H1 (cell line): ENCODE data around the gene SRSF1. TPM values are rescaled to one million over a fixed set of nuclear protein-coding genes. Genes with fewer than 3 reads are reported as not detected.

Experiments
- CTCF ChIA-PET: fragments of 300-600 bp; sonication (Branson Sonifier 250); formaldehyde crosslinking; loops from one replicate; lab custom pipeline; 2021; ENCODE audit not compliant: partially characterized antibody; lab: Charles Lee
- POLR2A ChIA-PET: fragments of 300-600 bp; sonication (Branson Sonifier 250); formaldehyde crosslinking; loops from one replicate; lab custom pipeline; 2021; ENCODE audit warnings: inconsistent platforms; ENCODE audit not compliant: partially characterized antibody; lab: Charles Lee
- DNase-seq, 2 experiments: peaks; one replicate each; pipeline versions ENCODE4 v3.0.0 to v3.0.0-alpha.2; 2010 to 2022; ENCODE audit warnings: low spot score in 2 of 2, low read depth in 1 of 2, mixed read lengths in 1 of 2
- FAIRE-seq: peaks from 2 replicates; lab custom pipeline; 2011; peaks lifted over from hg19 to GRCh38; lab: Jason Lieb, UNC
- H2AFZ ChIP-seq: 2 replicates; pipeline ENCODE4 v1.8.1; 2012; ENCODE audit warnings: low read length, inconsistent platforms
- H2AK5ac ChIP-seq: 2 replicates; pipeline ENCODE4 v1.6.1; 2013; ENCODE audit warnings: low read depth, low read length
- H2BK120ac ChIP-seq: replicated peaks from 2 replicates; pipeline ENCODE3; 2013; ENCODE audit warnings: low read depth, low read length, inconsistent platforms
- H2BK12ac ChIP-seq: 2 replicates; pipeline ENCODE4 v1.6.1; 2013; ENCODE audit warnings: low read depth, low read length
- H2BK15ac ChIP-seq: 2 replicates; pipeline ENCODE4 v1.6.1; 2013; ENCODE audit warnings: low read length
- H2BK20ac ChIP-seq: 2 replicates; pipeline ENCODE4 v1.6.1; 2013; ENCODE audit warnings: low read length
- H2BK5ac ChIP-seq: 2 replicates; pipeline ENCODE4 v1.6.1; 2013; ENCODE audit warnings: low read depth, low read length
- H3K14ac ChIP-seq: 2 replicates; pipeline ENCODE4 v1.6.1; 2013; ENCODE audit warnings: inconsistent platforms; ENCODE audit not compliant: insufficient read length
- H3K18ac ChIP-seq: 2 replicates; pipeline ENCODE4 v1.6.1; 2013; ENCODE audit warnings: low read length; ENCODE audit errors: extremely low read depth
- H3K23ac ChIP-seq: 2 replicates; pipeline ENCODE4 v1.6.1; 2013; ENCODE audit warnings: inconsistent platforms; ENCODE audit not compliant: insufficient read length
- H3K23me2 ChIP-seq: 2 replicates; pipeline ENCODE4 v1.6.1; 2013; ENCODE audit warnings: low read depth, low read length
- H3K27ac ChIP-seq: 2 replicates; pipeline ENCODE4 v1.6.1; 2011; ENCODE audit warnings: low read depth, low read length, inconsistent platforms
- H3K27me3 ChIP-seq, 4 experiments: replicated peaks in 1 of 4; 1 replicate in 1 of 4; 2 replicates in 3 of 4; pipeline versions ENCODE4 v1.6.1 to v1.8.1; 2011 to 2013; ENCODE audit warnings: low read length in 3 of 4, mild to moderate bottlenecking in 3 of 4, inconsistent platforms in 2 of 4, mixed read lengths in 2 of 4, moderate library complexity in 1 of 4; ENCODE audit not compliant: control insufficient read depth in 3 of 4, insufficient read depth in 3 of 4; ENCODE audit errors: extremely low read depth in 1 of 4
- H3K36me3 ChIP-seq, 4 experiments: 2 replicates each; pipeline versions ENCODE4 v1.6.1 to v1.8.1; 2011 to 2013; ENCODE audit warnings: mild to moderate bottlenecking in 4 of 4, low read length in 3 of 4, moderate library complexity in 2 of 4, control low read depth in 1 of 4, inconsistent platforms in 1 of 4; ENCODE audit not compliant: insufficient read depth in 4 of 4, control insufficient read depth in 2 of 4
- H3K4ac ChIP-seq: replicated peaks from 2 replicates; pipeline ENCODE3; 2013; ENCODE audit warnings: low read length, low read depth, mixed read lengths, inconsistent platforms; ENCODE audit not compliant: insufficient read length
- H3K4me1 ChIP-seq, 4 experiments: replicated peaks in 1 of 4; 1 replicate in 1 of 4; 2 replicates in 3 of 4; pipeline versions ENCODE4 v1.6.1 to v1.8.1; 2011 to 2013; ENCODE audit warnings: low read length in 3 of 4, inconsistent platforms in 2 of 4, mixed read lengths in 1 of 4; ENCODE audit not compliant: insufficient read depth in 4 of 4, control insufficient read depth in 3 of 4
- H3K4me2 ChIP-seq, 2 experiments: 2 replicates each; pipeline versions ENCODE4 v1.6.1 to v1.8.1; 2011 to 2013; ENCODE audit warnings: low read depth in 2 of 2, low read length in 2 of 2, control low read depth in 1 of 2, inconsistent platforms in 1 of 2, mild to moderate bottlenecking in 1 of 2; ENCODE audit not compliant: insufficient read depth in 1 of 2
- H3K4me3 ChIP-seq, 4 experiments: fragments of 200-600, 300-600 bp in 1 of 4; sonication (generic), shearing (Covaris generic), sonication (Bioruptor Twin) in 1 of 4; 2 replicates each; pipeline versions ENCODE4 v1.5.1 to v1.8.1; 2011 to 2016; ENCODE audit warnings: low read length in 4 of 4, low read depth in 3 of 4, control low read depth in 2 of 4, inconsistent platforms in 2 of 4, mild to moderate bottlenecking in 2 of 4, mixed read lengths in 1 of 4, moderate library complexity in 1 of 4; ENCODE audit not compliant: insufficient read depth in 2 of 4; ENCODE audit errors: extremely low read depth in 1 of 4
- H3K56ac ChIP-seq: replicated peaks from 2 replicates; pipeline ENCODE3; 2013; ENCODE audit warnings: low read depth, mild to moderate bottlenecking, mixed read lengths, low read length, inconsistent platforms; ENCODE audit not compliant: insufficient read length
- H3K79me1 ChIP-seq: 2 replicates; pipeline ENCODE4 v1.6.1; 2013; ENCODE audit warnings: low read depth, low read length, control low read depth
- H3K79me2 ChIP-seq, 2 experiments: 2 replicates each; pipeline versions ENCODE4 v1.6.1 to v1.8.1; 2012 to 2013; ENCODE audit warnings: low read length in 2 of 2, mild to moderate bottlenecking in 2 of 2, inconsistent platforms in 1 of 2; ENCODE audit not compliant: insufficient read depth in 2 of 2, control insufficient read depth in 1 of 2
- H3K9ac ChIP-seq, 4 experiments: replicated peaks in 1 of 4; 1 replicate in 1 of 4; 2 replicates in 3 of 4; pipeline versions ENCODE4 v1.6.1 to v1.8.1; 2011 to 2013; ENCODE audit warnings: low read depth in 3 of 4, low read length in 3 of 4, control low read depth in 2 of 4, mild to moderate bottlenecking in 2 of 4, moderate library complexity in 2 of 4, inconsistent platforms in 1 of 4; ENCODE audit errors: extremely low read depth in 1 of 4
- H3K9me3 ChIP-seq, 2 experiments: 2 replicates each; pipeline versions ENCODE4 v1.6.1 to v1.8.1; 2012 to 2013; ENCODE audit warnings: mild to moderate bottlenecking in 2 of 2, moderate library complexity in 2 of 2, control low read depth in 1 of 2, inconsistent platforms in 1 of 2, low read depth in 1 of 2, low read length in 1 of 2, mixed read lengths in 1 of 2; ENCODE audit not compliant: insufficient read depth in 2 of 2
- H4K20me1 ChIP-seq, 2 experiments: replicated peaks in 1 of 2; 2 replicates each; pipeline versions ENCODE3 to v1.8.1; 2011 to 2013; ENCODE audit warnings: inconsistent platforms in 2 of 2, low read length in 2 of 2, mild to moderate bottlenecking in 1 of 2; ENCODE audit not compliant: insufficient read depth in 2 of 2, control insufficient read depth in 1 of 2
- H4K5ac ChIP-seq: 2 replicates; pipeline ENCODE4 v1.6.1; 2013; ENCODE audit warnings: low read length, low read depth, mixed read lengths, inconsistent platforms; ENCODE audit not compliant: insufficient read length
- H4K8ac ChIP-seq: 2 replicates; pipeline ENCODE4 v1.8.0; 2013; ENCODE audit warnings: mild to moderate bottlenecking, moderate library complexity, low read length, inconsistent platforms; ENCODE audit not compliant: insufficient read depth; ENCODE audit errors: extremely low read depth
- H4K91ac ChIP-seq: replicated peaks from 2 replicates; pipeline ENCODE3; 2013; ENCODE audit warnings: low read length, mixed read lengths, inconsistent platforms; ENCODE audit not compliant: insufficient read length
- GABPA ChIP-seq: IDR thresholded peaks from 2 replicates; pipeline ENCODE4 v1.6.1; 2011; ENCODE audit warnings: mild to moderate bottlenecking, low read length, moderate library complexity, borderline replicate concordance; ENCODE audit not compliant: insufficient read depth
- KDM5A ChIP-seq: fragments of 200-600 bp; IDR thresholded peaks from 2 replicates; pipeline ENCODE4 v1.7.1; 2012; ENCODE audit warnings: mild to moderate bottlenecking, low read length, inconsistent platforms, mixed read lengths
- WGBS, 2 experiments: shearing (Covaris generic) in 1 of 2; methylation state at CpG; one replicate each; pipeline versions ENCODE4 v1.1.6 to v1.1.7; 2013 to 2015; ENCODE audit warnings: low lambda C conversion rate in 2 of 2, mixed read lengths in 2 of 2, inconsistent platforms in 1 of 2, low coverage in 1 of 2, missing lambda C conversion rate in 1 of 2; ENCODE audit not compliant: insufficient replicate concordance in 2 of 2, insufficient coverage in 1 of 2, insufficient read length in 1 of 2; ENCODE audit errors: extremely low coverage in 1 of 2, missing lambda C conversion rate in 1 of 2; 5-methylcytosine and 5-hydroxymethylcytosine counted together
- polyA plus RNA-seq, 7 experiments: library from polyadenylated mRNA; depleted of rRNA in 3 of 7; stranded (reverse) in 5 of 7; unstranded in 2 of 7; fragments of >200 nt in 5 of 7; fragments of 200-250 nt in 2 of 7; gene quantifications; 1 replicate in 5 of 7; 2 replicates in 1 of 7; 4 replicates in 1 of 7; pipeline versions ENCODE4 v1.2.1 to v1.2.3, GENCODE V29; 2011 to 2013; ENCODE audit warnings: missing spikeins in 2 of 7, mixed read lengths in 2 of 7
- total RNA-seq: library from RNA; stranded (reverse); fragmentation: NEBNext Ultra II Directional; extraction: Animal tissue kit (Norgen Biotek cat#: 25700); gene quantifications from 2 replicates; pipeline ENCODE4 v1.2.1, GENCODE V29; 2021

The SRSF1 gene
- total and polyA plus RNA-seq, 2 of the 8 experiments (the other 6 are each of a cell fraction or from before 2014, with no cell fraction given): 149 to 429 TPM

- Histone ChIP-seq H2BK120ac (no peak overlapping the region), H3K79me2 (no peaks in the 10 kb centered on the region), H3K23me2 (no peaks in the 10 kb centered on the region), H4K8ac (no peak overlapping the region), H2BK15ac (no peak overlapping the region), H4K5ac (no peak overlapping the region), H3K4ac (no peak overlapping the region), H2AFZ (no peak overlapping the region), H4K91ac (no peak overlapping the region), H2AK5ac (no peak overlapping the region), H3K9ac (no peak overlapping the region), H3K4me1 (no peaks in the 10 kb centered on the region), H4K20me1 (no peaks in the 10 kb centered on the region), H3K23ac (no peak overlapping the region), H3K56ac (no peak overlapping the region), H3K18ac (no peak overlapping the region), H3K14ac (no peak overlapping the region), H3K79me1 (no peaks in the 10 kb centered on the region), H3K4me3 (no peak overlapping the region), H3K4me2 (no peak overlapping the region), H3K36me3 (no peaks in the 10 kb centered on the region), H3K9me3 (no peaks in the 10 kb centered on the region), H2BK20ac (no peak overlapping the region), H2BK12ac (no peak overlapping the region), H3K27me3 (no peaks in the 10 kb centered on the region), H3K27ac (no peak overlapping the region), H2BK5ac (no peak overlapping the region)
- POLR2A ChIA-PET: interaction anchor here (1.0 to 2.1 kb wide), 6 partner anchors 12 to 55 kb away, joined by 3 to 8 read pairs (median 3); partner anchors contain the start of genes DYNLL2 and SRSF1
- no peak for TF ChIP-seq GABPA
- TF ChIP-seq KDM5A: no peak
- FAIRE-seq: no peak
- CTCF ChIA-PET: interaction anchor here (0.9 to 2.1 kb wide), 5 partner anchors 8 to 58 kb away, joined by 3 to 8 read pairs (median 4); no protein-coding TSS in a partner anchor
- WGBS, 2 experiments: 83% methylated on average over 1 of the region's 1 CpG; no CpG with 5 or more reads in 1 of the 2 experiments
- DNase-seq: no peak
Observed at GRCh38 chr17:58052407-58052806, 45.4 kb upstream of the SRSF1 start.
